Panc1 (cell line): ENCODE measurements around the gene ASTN2. TPM values are rescaled to one million over a fixed set of nuclear protein-coding genes. Genes with fewer than 3 reads are reported as not detected.

Experiments used
- ATAC-seq: fragments of 200-7000 bp; cut with Tn5 transposase; 2 replicates; pipeline ENCODE4 v1.9.1; 2020; ENCODE audit warnings: mild to moderate bottlenecking, moderate library complexity
- BruUV-seq: library from RNA; stranded (reverse); fragments of 400-500 nt; replicated peaks from 2 replicates; lab custom pipeline; 2021; lab: Mats Ljungman, UMichigan
- CTCF ChIA-PET: fragments of 300-600 bp; sonication (Branson Sonifier 250); formaldehyde crosslinking; loops from one replicate; lab custom pipeline; 2022; ENCODE audit warnings: antibody characterized with exemption; lab: Charles Lee
- POLR2A ChIA-PET: fragments of 300-600 bp; sonication (Branson Sonifier 250); formaldehyde crosslinking; loops from one replicate; lab custom pipeline; 2022; ENCODE audit warnings: antibody characterized with exemption; lab: Charles Lee
- DNase-seq: peaks from one replicate; pipeline ENCODE4 v3.0.0-alpha.2; 2010; ENCODE audit warnings: low read depth, low spot score
- H3K27ac ChIP-seq: 2 replicates; pipeline ENCODE4 v1.5.1; 2011; ENCODE audit warnings: mild to moderate bottlenecking, low read length, inconsistent platforms
- H3K27me3 ChIP-seq: fragments of 200-500 bp; sonication (Bioruptor generic); 2 replicates; pipeline ENCODE4 v1.6.0; 2014; ENCODE audit warnings: low read length, inconsistent platforms; ENCODE audit not compliant: control insufficient read depth, insufficient read depth
- H3K36me3 ChIP-seq: fragments of 200-500 bp; sonication (Bioruptor generic); 2 replicates; pipeline ENCODE4 v1.5.1; 2014; ENCODE audit warnings: inconsistent platforms, mild to moderate bottlenecking, low read length, moderate library complexity; ENCODE audit not compliant: control insufficient read depth, insufficient read depth
- H3K4me1 ChIP-seq: 2 replicates; pipeline ENCODE4 v1.5.1; 2011; ENCODE audit warnings: inconsistent platforms, mild to moderate bottlenecking, low read length, moderate library complexity; ENCODE audit not compliant: control insufficient read depth, insufficient read depth
- H3K4me3 ChIP-seq, 2 experiments: 2 replicates each; pipeline ENCODE4 v1.5.1; 2011 to 2012; ENCODE audit warnings: low read depth in 2 of 2, low read length in 2 of 2, mild to moderate bottlenecking in 2 of 2, inconsistent platforms in 1 of 2, moderate library complexity in 1 of 2
- H3K9me3 ChIP-seq: fragments of 200-500 bp; sonication (Bioruptor generic); 2 replicates; pipeline ENCODE4 v1.5.1; 2014; ENCODE audit warnings: low read depth, mild to moderate bottlenecking, inconsistent platforms, low read length, moderate library complexity; ENCODE audit not compliant: control insufficient read depth, insufficient read depth
- POLR2AphosphoS5 ChIP-seq: IDR thresholded peaks from 2 replicates; pipeline ENCODE4 v1.6.1; 2012; ENCODE audit warnings: mild to moderate bottlenecking, low read depth, low read length, moderate library complexity
- SIN3A ChIP-seq: IDR thresholded peaks from 2 replicates; pipeline ENCODE4 v1.6.1; 2012; ENCODE audit warnings: low read depth, mild to moderate bottlenecking, low read length, moderate library complexity, borderline replicate concordance; ENCODE audit not compliant: insufficient read depth
- TCF7L2 ChIP-seq: IDR thresholded peaks from 2 replicates; pipeline ENCODE4 v1.6.1; 2011; ENCODE audit warnings: mild to moderate bottlenecking, low read depth, low read length, inconsistent platforms
- in situ Hi-C: cut with HindIII; loops from 2 replicates; pipeline ENCODE4 v1.10.0; 2016; ENCODE audit warnings: low sequenced_read_pairs, low pct_unique_long_range_greater_than_20kb
- intact Hi-C: fragments of 100-400 bp; cut with micrococcal nuclease; formaldehyde crosslinking; loops from one replicate; pipeline ENCODE4 v1.10.0; 2022; ENCODE audit not compliant: unreplicated experiment
- total RNA-seq: library from RNA; stranded (reverse); gene quantifications from one replicate; pipeline ENCODE4 v1.2.1, GENCODE V29; 2021; ENCODE audit not compliant: unreplicated experiment
- TF ChIP-seq, protein P1 (sequence below), 2 experiments: IDR thresholded peaks; 2 replicates each; pipeline ENCODE4 v1.6.1; 2011 to 2012; ENCODE audit warnings: low read depth in 2 of 2, control low read depth in 1 of 2, low read length in 1 of 2, mild to moderate bottlenecking in 1 of 2, moderate library complexity in 1 of 2; ENCODE audit not compliant: insufficient read depth in 1 of 2
- TF ChIP-seq, protein P2 (sequence below): fragments of 450-650 bp; IDR thresholded peaks from 2 replicates; pipeline ENCODE4 v1.5.1; 2017; ENCODE audit warnings: mild to moderate bottlenecking

Gene ASTN2
- total RNA-seq, 1 experiment from 2014 or later = 3.9 TPM

DNA sequence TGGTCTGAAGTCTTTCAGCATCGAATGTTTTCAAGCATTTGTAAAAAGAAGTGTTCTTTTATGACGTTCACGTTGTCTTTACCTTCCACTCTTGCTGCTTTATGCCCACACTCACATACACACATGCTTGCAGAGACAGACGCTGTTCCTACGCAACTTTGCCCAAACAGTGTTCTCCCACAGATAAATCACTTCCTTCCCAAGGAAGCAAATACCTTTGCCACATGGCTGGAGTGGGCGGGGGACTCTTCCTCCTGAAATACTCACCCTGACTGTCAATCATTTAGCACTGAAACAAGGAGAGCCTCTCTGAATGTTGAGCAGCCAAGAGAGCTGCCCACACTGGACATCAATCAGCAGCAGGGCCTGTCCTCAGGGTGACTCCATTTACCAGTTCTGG is 22.4 kb upstream of the ASTN2 start:
- TF ChIP-seq, protein P1, sequence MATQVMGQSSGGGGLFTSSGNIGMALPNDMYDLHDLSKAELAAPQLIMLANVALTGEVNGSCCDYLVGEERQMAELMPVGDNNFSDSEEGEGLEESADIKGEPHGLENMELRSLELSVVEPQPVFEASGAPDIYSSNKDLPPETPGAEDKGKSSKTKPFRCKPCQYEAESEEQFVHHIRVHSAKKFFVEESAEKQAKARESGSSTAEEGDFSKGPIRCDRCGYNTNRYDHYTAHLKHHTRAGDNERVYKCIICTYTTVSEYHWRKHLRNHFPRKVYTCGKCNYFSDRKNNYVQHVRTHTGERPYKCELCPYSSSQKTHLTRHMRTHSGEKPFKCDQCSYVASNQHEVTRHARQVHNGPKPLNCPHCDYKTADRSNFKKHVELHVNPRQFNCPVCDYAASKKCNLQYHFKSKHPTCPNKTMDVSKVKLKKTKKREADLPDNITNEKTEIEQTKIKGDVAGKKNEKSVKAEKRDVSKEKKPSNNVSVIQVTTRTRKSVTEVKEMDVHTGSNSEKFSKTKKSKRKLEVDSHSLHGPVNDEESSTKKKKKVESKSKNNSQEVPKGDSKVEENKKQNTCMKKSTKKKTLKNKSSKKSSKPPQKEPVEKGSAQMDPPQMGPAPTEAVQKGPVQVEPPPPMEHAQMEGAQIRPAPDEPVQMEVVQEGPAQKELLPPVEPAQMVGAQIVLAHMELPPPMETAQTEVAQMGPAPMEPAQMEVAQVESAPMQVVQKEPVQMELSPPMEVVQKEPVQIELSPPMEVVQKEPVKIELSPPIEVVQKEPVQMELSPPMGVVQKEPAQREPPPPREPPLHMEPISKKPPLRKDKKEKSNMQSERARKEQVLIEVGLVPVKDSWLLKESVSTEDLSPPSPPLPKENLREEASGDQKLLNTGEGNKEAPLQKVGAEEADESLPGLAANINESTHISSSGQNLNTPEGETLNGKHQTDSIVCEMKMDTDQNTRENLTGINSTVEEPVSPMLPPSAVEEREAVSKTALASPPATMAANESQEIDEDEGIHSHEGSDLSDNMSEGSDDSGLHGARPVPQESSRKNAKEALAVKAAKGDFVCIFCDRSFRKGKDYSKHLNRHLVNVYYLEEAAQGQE (IDR thresholded peaks at IDR 0.05; ENCODE audit: insufficient read depth in 1 of 2, low read depth in 2 of 2, low read length in 1 of 2) = no peak
- TF ChIP-seq, protein P2, sequence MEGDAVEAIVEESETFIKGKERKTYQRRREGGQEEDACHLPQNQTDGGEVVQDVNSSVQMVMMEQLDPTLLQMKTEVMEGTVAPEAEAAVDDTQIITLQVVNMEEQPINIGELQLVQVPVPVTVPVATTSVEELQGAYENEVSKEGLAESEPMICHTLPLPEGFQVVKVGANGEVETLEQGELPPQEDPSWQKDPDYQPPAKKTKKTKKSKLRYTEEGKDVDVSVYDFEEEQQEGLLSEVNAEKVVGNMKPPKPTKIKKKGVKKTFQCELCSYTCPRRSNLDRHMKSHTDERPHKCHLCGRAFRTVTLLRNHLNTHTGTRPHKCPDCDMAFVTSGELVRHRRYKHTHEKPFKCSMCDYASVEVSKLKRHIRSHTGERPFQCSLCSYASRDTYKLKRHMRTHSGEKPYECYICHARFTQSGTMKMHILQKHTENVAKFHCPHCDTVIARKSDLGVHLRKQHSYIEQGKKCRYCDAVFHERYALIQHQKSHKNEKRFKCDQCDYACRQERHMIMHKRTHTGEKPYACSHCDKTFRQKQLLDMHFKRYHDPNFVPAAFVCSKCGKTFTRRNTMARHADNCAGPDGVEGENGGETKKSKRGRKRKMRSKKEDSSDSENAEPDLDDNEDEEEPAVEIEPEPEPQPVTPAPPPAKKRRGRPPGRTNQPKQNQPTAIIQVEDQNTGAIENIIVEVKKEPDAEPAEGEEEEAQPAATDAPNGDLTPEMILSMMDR = no peak
- no peak for TF ChIP-seq SIN3A
- TF ChIP-seq TCF7L2 = no peak
- TF ChIP-seq POLR2AphosphoS5 = no peak
- intact Hi-C loops (no loop called here), in situ Hi-C loops (no loop called here)
- H3K27me3 ChIP-seq = no peaks in the 10 kb centered on the region
- DNase-seq = no peak
- H3K27ac ChIP-seq = no peak overlapping the region
- ChIA-PET POLR2A (no interaction called here), CTCF (no interaction called here)
- no peaks in the 10 kb centered on the region for H3K9me3 ChIP-seq
- BruUV-seq = no TSS peak
- no peak for ATAC-seq
- H3K4me1 ChIP-seq = no peaks in the 10 kb centered on the region
- no peak overlapping the region for H3K4me3 ChIP-seq
- H3K36me3 ChIP-seq = no peaks in the 10 kb centered on the region

DNA sequence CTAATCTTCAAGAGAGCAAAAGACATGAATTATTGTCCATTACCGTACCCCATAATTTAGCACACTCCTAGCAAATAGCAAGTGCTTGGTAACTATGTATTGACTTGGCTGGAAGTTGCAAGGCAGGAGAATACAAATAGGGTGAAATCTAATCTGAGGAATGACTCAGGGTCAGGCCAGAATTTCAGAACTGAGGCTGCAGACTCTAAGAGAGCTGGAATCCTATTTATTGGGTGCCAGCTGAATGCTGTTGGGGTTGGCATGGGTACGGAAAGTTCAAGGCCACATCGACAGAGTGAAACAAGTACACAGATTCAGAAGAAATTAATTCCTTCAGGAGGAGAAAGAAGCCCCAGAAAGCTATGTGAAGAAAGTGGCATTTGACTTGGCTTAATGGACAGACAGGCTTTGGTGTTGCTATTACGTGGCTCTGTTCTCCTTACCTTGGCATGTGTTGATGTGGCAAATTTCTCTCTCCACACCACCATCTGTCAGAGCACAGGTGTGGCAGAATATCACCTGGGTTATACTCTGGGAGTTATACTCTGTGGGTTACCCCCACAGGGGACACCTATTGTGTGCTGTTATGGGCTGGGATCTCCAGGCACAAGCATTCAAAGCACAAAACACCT is 20.9 kb upstream of the ASTN2 start:
- no peak for ATAC-seq
- no TSS peak for BruUV-seq
- Histone ChIP-seq H3K27me3 (no peaks in the 10 kb centered on the region), H3K9me3 (no peaks in the 10 kb centered on the region), H3K27ac (no peak overlapping the region), H3K4me3 (no peak overlapping the region), H3K4me1 (no peaks in the 10 kb centered on the region), H3K36me3 (no peaks in the 10 kb centered on the region)
- intact Hi-C loops = no loop called here
- POLR2A ChIA-PET = no interaction called here
- in situ Hi-C loops = no loop called here
- no peak for DNase-seq
- no peak for TF ChIP-seq POLR2AphosphoS5
- TF ChIP-seq, protein P1 (IDR thresholded peaks at IDR 0.05; ENCODE audit: insufficient read depth in 1 of 2, low read depth in 2 of 2, low read length in 1 of 2) = no peak
- CTCF ChIA-PET = no interaction called here
